Panc1 (cell line): Measurements from ENCODE around the gene LTB4R2. TPM values are rescaled to one million over a fixed set of nuclear protein-coding genes. Genes with fewer than 3 reads are reported as not detected.
A peak's percentile ranks its signal among the peaks of the same experiment; 100 is the strongest.

Source experiments
- ATAC-seq: fragments of 200-7000 bp; cut with Tn5 transposase; 2 replicates; pipeline ENCODE4 v1.9.1; 2020; ENCODE audit warnings: mild to moderate bottlenecking, moderate library complexity
- BruUV-seq: library from RNA; stranded (reverse); fragments of 400-500 nt; replicated peaks from 2 replicates; lab custom pipeline; 2021; lab: Mats Ljungman, UMichigan
- CTCF ChIA-PET: fragments of 300-600 bp; sonication (Branson Sonifier 250); formaldehyde crosslinking; loops from one replicate; lab custom pipeline; 2022; ENCODE audit warnings: antibody characterized with exemption; lab: Charles Lee
- POLR2A ChIA-PET: fragments of 300-600 bp; sonication (Branson Sonifier 250); formaldehyde crosslinking; loops from one replicate; lab custom pipeline; 2022; ENCODE audit warnings: antibody characterized with exemption; lab: Charles Lee
- DNase-seq: peaks from one replicate; pipeline ENCODE4 v3.0.0-alpha.2; 2010; ENCODE audit warnings: low read depth, low spot score
- H3K27ac ChIP-seq: 2 replicates; pipeline ENCODE4 v1.5.1; 2011; ENCODE audit warnings: mild to moderate bottlenecking, low read length, inconsistent platforms
- H3K27me3 ChIP-seq: fragments of 200-500 bp; sonication (Bioruptor generic); 2 replicates; pipeline ENCODE4 v1.6.0; 2014; ENCODE audit warnings: low read length, inconsistent platforms; ENCODE audit not compliant: control insufficient read depth, insufficient read depth
- H3K36me3 ChIP-seq: fragments of 200-500 bp; sonication (Bioruptor generic); 2 replicates; pipeline ENCODE4 v1.5.1; 2014; ENCODE audit warnings: inconsistent platforms, mild to moderate bottlenecking, low read length, moderate library complexity; ENCODE audit not compliant: control insufficient read depth, insufficient read depth
- H3K4me1 ChIP-seq: 2 replicates; pipeline ENCODE4 v1.5.1; 2011; ENCODE audit warnings: inconsistent platforms, mild to moderate bottlenecking, low read length, moderate library complexity; ENCODE audit not compliant: control insufficient read depth, insufficient read depth
- H3K4me3 ChIP-seq, 2 experiments: 2 replicates each; pipeline ENCODE4 v1.5.1; 2011 to 2012; ENCODE audit warnings: low read depth in 2 of 2, low read length in 2 of 2, mild to moderate bottlenecking in 2 of 2, inconsistent platforms in 1 of 2, moderate library complexity in 1 of 2
- H3K9me3 ChIP-seq: fragments of 200-500 bp; sonication (Bioruptor generic); 2 replicates; pipeline ENCODE4 v1.5.1; 2014; ENCODE audit warnings: low read depth, mild to moderate bottlenecking, inconsistent platforms, low read length, moderate library complexity; ENCODE audit not compliant: control insufficient read depth, insufficient read depth
- POLR2AphosphoS5 ChIP-seq: IDR thresholded peaks from 2 replicates; pipeline ENCODE4 v1.6.1; 2012; ENCODE audit warnings: mild to moderate bottlenecking, low read depth, low read length, moderate library complexity
- SIN3A ChIP-seq: IDR thresholded peaks from 2 replicates; pipeline ENCODE4 v1.6.1; 2012; ENCODE audit warnings: low read depth, mild to moderate bottlenecking, low read length, moderate library complexity, borderline replicate concordance; ENCODE audit not compliant: insufficient read depth
- TCF7L2 ChIP-seq: IDR thresholded peaks from 2 replicates; pipeline ENCODE4 v1.6.1; 2011; ENCODE audit warnings: mild to moderate bottlenecking, low read depth, low read length, inconsistent platforms
- in situ Hi-C: cut with HindIII; loops from 2 replicates; pipeline ENCODE4 v1.10.0; 2016; ENCODE audit warnings: low sequenced_read_pairs, low pct_unique_long_range_greater_than_20kb
- intact Hi-C: fragments of 100-400 bp; cut with micrococcal nuclease; formaldehyde crosslinking; loops from one replicate; pipeline ENCODE4 v1.10.0; 2022; ENCODE audit not compliant: unreplicated experiment
- total RNA-seq: library from RNA; stranded (reverse); gene quantifications from one replicate; pipeline ENCODE4 v1.2.1, GENCODE V29; 2021; ENCODE audit not compliant: unreplicated experiment
- TF ChIP-seq, protein P1 (sequence below): fragments of 450-650 bp; IDR thresholded peaks from 2 replicates; pipeline ENCODE4 v1.5.1; 2017; ENCODE audit warnings: mild to moderate bottlenecking
- TF ChIP-seq, protein P2 (sequence below), 2 experiments: IDR thresholded peaks; 2 replicates each; pipeline ENCODE4 v1.6.1; 2011 to 2012; ENCODE audit warnings: low read depth in 2 of 2, control low read depth in 1 of 2, low read length in 1 of 2, mild to moderate bottlenecking in 1 of 2, moderate library complexity in 1 of 2; ENCODE audit not compliant: insufficient read depth in 1 of 2

Gene LTB4R2
- total RNA-seq, 1 experiment from 2014 or later: 6.9 TPM

DNA sequence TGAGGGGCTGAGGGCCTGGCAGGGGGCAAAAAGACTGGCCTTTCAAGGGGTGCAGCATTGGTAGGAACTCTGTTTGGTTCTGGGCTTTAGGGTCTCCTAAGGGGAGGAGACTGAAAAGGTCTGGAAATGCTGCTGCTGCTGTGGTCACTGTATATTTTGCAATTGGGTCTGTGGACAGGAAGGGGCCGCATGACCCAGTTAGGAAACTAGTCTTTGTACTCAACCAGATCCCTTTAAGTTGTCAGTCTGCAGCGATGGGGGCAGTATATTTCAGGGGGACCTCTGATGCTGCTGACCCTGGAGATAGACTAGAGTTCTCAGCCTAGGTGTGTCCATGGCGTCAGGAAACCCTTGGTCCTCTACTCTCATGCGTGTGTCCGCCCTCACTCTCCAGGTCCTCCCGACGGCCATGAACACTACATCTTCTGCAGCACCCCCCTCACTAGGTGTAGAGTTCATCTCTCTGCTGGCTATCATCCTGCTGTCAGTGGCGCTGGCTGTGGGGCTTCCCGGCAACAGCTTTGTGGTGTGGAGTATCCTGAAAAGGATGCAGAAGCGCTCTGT lies 5.4 kb downstream of the LTB4R2 start:
- no peak overlapping the region for H3K4me3 ChIP-seq
- TF ChIP-seq, protein P1, sequence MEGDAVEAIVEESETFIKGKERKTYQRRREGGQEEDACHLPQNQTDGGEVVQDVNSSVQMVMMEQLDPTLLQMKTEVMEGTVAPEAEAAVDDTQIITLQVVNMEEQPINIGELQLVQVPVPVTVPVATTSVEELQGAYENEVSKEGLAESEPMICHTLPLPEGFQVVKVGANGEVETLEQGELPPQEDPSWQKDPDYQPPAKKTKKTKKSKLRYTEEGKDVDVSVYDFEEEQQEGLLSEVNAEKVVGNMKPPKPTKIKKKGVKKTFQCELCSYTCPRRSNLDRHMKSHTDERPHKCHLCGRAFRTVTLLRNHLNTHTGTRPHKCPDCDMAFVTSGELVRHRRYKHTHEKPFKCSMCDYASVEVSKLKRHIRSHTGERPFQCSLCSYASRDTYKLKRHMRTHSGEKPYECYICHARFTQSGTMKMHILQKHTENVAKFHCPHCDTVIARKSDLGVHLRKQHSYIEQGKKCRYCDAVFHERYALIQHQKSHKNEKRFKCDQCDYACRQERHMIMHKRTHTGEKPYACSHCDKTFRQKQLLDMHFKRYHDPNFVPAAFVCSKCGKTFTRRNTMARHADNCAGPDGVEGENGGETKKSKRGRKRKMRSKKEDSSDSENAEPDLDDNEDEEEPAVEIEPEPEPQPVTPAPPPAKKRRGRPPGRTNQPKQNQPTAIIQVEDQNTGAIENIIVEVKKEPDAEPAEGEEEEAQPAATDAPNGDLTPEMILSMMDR: no peak
- TF ChIP-seq SIN3A (no peak), TCF7L2 (no peak)
- POLR2A ChIA-PET: interaction anchor here (0.5 kb wide), 1 partner anchor 87 kb away, joined by 4 read pairs; no protein-coding TSS in a partner anchor
- CTCF ChIA-PET: no interaction called here
- H3K27me3 ChIP-seq: no peaks in the 10 kb centered on the region
- no peak overlapping the region for H3K27ac ChIP-seq
- in situ Hi-C loops: no loop called here
- BruUV-seq: no TSS peak
- no peaks in the 10 kb centered on the region for H3K4me1 ChIP-seq
- DNase-seq (no peak), ATAC-seq (0 out of 2 replicates have a peak, but pooled peaks have one; percentile 13)
- intact Hi-C loops: no loop called here
- H3K9me3 ChIP-seq: no peaks in the 10 kb centered on the region
- no peaks in the 10 kb centered on the region for H3K36me3 ChIP-seq

DNA sequence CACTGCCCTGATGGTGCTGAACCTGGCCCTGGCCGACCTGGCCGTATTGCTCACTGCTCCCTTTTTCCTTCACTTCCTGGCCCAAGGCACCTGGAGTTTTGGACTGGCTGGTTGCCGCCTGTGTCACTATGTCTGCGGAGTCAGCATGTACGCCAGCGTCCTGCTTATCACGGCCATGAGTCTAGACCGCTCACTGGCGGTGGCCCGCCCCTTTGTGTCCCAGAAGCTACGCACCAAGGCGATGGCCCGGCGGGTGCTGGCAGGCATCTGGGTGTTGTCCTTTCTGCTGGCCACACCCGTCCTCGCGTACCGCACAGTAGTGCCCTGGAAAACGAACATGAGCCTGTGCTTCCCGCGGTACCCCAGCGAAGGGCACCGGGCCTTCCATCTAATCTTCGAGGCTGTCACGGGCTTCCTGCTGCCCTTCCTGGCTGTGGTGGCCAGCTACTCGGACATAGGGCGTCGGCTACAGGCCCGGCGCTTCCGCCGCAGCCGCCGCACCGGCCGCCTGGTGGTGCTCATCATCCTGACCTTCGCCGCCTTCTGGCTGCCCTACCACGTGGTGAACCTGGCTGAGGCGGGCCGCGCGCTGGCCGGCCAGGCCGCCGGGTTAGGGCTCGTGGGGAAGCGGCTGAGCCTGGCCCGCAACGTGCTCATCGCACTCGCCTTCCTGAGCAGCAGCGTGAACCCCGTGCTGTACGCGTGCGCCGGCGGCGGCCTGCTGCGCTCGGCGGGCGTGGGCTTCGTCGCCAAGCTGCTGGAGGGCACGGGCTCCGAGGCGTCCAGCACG lies 6.1 kb downstream of the LTB4R2 start:
- in situ Hi-C loops (no loop called here), intact Hi-C loops (no loop called here)
- Histone ChIP-seq H3K4me1 (no peaks in the 10 kb centered on the region), H3K4me3 (no peak overlapping the region), H3K27ac (no peak overlapping the region), H3K36me3 (no peaks in the 10 kb centered on the region), H3K9me3 (no peaks in the 10 kb centered on the region), H3K27me3 (no peaks in the 10 kb centered on the region)
- no peak for TF ChIP-seq TCF7L2
- TF ChIP-seq, protein P2, sequence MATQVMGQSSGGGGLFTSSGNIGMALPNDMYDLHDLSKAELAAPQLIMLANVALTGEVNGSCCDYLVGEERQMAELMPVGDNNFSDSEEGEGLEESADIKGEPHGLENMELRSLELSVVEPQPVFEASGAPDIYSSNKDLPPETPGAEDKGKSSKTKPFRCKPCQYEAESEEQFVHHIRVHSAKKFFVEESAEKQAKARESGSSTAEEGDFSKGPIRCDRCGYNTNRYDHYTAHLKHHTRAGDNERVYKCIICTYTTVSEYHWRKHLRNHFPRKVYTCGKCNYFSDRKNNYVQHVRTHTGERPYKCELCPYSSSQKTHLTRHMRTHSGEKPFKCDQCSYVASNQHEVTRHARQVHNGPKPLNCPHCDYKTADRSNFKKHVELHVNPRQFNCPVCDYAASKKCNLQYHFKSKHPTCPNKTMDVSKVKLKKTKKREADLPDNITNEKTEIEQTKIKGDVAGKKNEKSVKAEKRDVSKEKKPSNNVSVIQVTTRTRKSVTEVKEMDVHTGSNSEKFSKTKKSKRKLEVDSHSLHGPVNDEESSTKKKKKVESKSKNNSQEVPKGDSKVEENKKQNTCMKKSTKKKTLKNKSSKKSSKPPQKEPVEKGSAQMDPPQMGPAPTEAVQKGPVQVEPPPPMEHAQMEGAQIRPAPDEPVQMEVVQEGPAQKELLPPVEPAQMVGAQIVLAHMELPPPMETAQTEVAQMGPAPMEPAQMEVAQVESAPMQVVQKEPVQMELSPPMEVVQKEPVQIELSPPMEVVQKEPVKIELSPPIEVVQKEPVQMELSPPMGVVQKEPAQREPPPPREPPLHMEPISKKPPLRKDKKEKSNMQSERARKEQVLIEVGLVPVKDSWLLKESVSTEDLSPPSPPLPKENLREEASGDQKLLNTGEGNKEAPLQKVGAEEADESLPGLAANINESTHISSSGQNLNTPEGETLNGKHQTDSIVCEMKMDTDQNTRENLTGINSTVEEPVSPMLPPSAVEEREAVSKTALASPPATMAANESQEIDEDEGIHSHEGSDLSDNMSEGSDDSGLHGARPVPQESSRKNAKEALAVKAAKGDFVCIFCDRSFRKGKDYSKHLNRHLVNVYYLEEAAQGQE (IDR thresholded peaks at IDR 0.05; ENCODE audit: insufficient read depth in 1 of 2, low read depth in 2 of 2, low read length in 1 of 2): no peak
- no peak for TF ChIP-seq SIN3A
- no peak for TF ChIP-seq POLR2AphosphoS5
- TF ChIP-seq, protein P1: no peak
- CTCF ChIA-PET: no interaction called here
- POLR2A ChIA-PET: interaction anchor here (0.5 kb wide), 1 partner anchor 87 kb away, joined by 4 read pairs; no protein-coding TSS in a partner anchor
- DNase-seq (no peak), ATAC-seq (peak; percentile 10; the same call in 1 of the 2 replicates)
- BruUV-seq: no TSS peak
